Ovary (tissue), 9 donors: ENCODE data around the gene ANKDD1A. TPM values are rescaled to one million over a fixed set of nuclear protein-coding genes. Genes with fewer than 3 reads are reported as not detected.

Experiments used
- DNase-seq, 5 donors: peaks; one replicate each; pipeline ENCODE4 v3.0.0-alpha.2; 2019 to 2020
- H3K27ac ChIP-seq, 2 donors: fragments of 200-600 bp; one replicate each; pipeline versions ENCODE4 v1.5.1 to v1.8.0; 2019 to 2022
- H3K27me3 ChIP-seq: fragments of 200-600 bp; one replicate; pipeline ENCODE4 v1.8.0; 2022
- H3K36me3 ChIP-seq: fragments of 200-600 bp; sonication (generic); one replicate; pipeline ENCODE4 v1.5.1; 2019
- H3K4me1 ChIP-seq: one replicate; pipeline ENCODE4 v1.8.1; 2013; ENCODE audit warnings: mild to moderate bottlenecking, moderate library complexity; ENCODE audit not compliant: insufficient read depth
- H3K4me3 ChIP-seq: fragments of 200-600 bp; sonication (generic); one replicate; pipeline ENCODE4 v1.5.1; 2017
- H3K9me3 ChIP-seq, 2 donors: fragments of 200-600 bp in 1 of 2; sonication (generic) in 1 of 2; one replicate each; pipeline versions ENCODE4 v1.5.1 to v1.8.1; 2013 to 2019; ENCODE audit warnings: mild to moderate bottlenecking in 1 of 2, moderate library complexity in 1 of 2
- CTCF ChIP-seq, 3 donors: fragments of 450-650 bp in 2 of 3; fragments of 200-600 bp in 1 of 3; IDR thresholded peaks; one replicate each; pipeline versions ENCODE4 v1.5.1 to v1.8.0; 2016 to 2022; ENCODE audit warnings: antibody characterized with exemption in 3 of 3, mild to moderate bottlenecking in 1 of 3
- EP300 ChIP-seq: sonication (generic); formaldehyde crosslinking; IDR thresholded peaks from one replicate; pipeline ENCODE4 v1.6.1; 2017; ENCODE audit warnings: antibody characterized with exemption
- POLR2A ChIP-seq: fragments of 450-650 bp; IDR thresholded peaks from one replicate; pipeline ENCODE4 v1.6.1; 2017; ENCODE audit warnings: antibody characterized with exemption, mild to moderate bottlenecking, moderate library complexity
- WGBS, 3 donors: extraction: QIAGEN DNeasy Blood & Tissue Kit in 1 of 3; methylation state at CpG; one replicate each; pipeline versions ENCODE4 v1.1.5 to v1.1.7; 2013 to 2017; 5-methylcytosine and 5-hydroxymethylcytosine counted together
- intact Hi-C, 4 donors: fragments of 100-400 bp; cut with DNase I; formaldehyde crosslinking; loops; one replicate each; pipeline versions ENCODE4 v1.11.0 to v1.15.1; 2022 to 2023
- polyA plus RNA-seq, 2 donors: library from polyadenylated mRNA; stranded (reverse); fragments of 200-250 nt in 1 of 2; fragments of 350-450 nt in 1 of 2; fragmentation: Illumina TruSeq in 1 of 2; extraction: RNeasy Lipid Tissue Mini Kit (QIAGEN cat#74804) in 1 of 2; gene quantifications; one replicate each; pipeline ENCODE4 v1.2.3, GENCODE V29; 2013 to 2014
- total RNA-seq, 7 donors: library from RNA; depleted of rRNA in 2 of 7; stranded (reverse); fragments of >200 nt in 2 of 7; fragmentation: NEBNext Ultra II Directional in 3 of 7; extraction: Animal tissue kit (Norgen Biotek cat#: 25700) in 3 of 7; gene quantifications; one replicate each; pipeline versions ENCODE4 v1.1.0 to v1.2.4, GENCODE V29; 2016 to 2023
- donor health status: DM: no; HTN: no; CAD: no; lungs with moderate emphysema.
- donor health status: DM: no; HTN: no; CAD: no.
- donor health status: Bipolar disorder and iron deficiency.
- donor health status: DM: yes; HTN: yes; CAD: no.
- donor health status: DM: no; HTN: no; CAD: no.
- donor health status: DM: yes; HTN: yes; CAD: no.

Gene ANKDD1A
- total and polyA plus RNA-seq, 9 donors: 5.7 to 29.4 (median 10.2) TPM

GRCh38 chr15:64928626-64929220 lies 17.0 kb downstream of the ANKDD1A start:
- H3K9me3 ChIP-seq: no peaks in the 10 kb centered on the region
- 82 to 86% (median 84%) methylated on average over 10 of the region's 10 CpGs for WGBS, 3 donors
- H3K4me3 ChIP-seq: no peak overlapping the region
- no peaks in the 10 kb centered on the region for H3K36me3 ChIP-seq
- intact Hi-C loops: no loop called here
- peak in 2 of 5 donors; percentile 7 to 11 for DNase-seq
- no peaks in the 10 kb centered on the region for H3K27me3 ChIP-seq
- no peak overlapping the region for H3K27ac ChIP-seq
- H3K4me1 ChIP-seq: peaks cover 7% of the 10 kb centered on the region
- TF ChIP-seq EP300 (no peak), POLR2A (no peak), CTCF (IDR thresholded peaks at IDR 0.05) (no peak)

DNA sequence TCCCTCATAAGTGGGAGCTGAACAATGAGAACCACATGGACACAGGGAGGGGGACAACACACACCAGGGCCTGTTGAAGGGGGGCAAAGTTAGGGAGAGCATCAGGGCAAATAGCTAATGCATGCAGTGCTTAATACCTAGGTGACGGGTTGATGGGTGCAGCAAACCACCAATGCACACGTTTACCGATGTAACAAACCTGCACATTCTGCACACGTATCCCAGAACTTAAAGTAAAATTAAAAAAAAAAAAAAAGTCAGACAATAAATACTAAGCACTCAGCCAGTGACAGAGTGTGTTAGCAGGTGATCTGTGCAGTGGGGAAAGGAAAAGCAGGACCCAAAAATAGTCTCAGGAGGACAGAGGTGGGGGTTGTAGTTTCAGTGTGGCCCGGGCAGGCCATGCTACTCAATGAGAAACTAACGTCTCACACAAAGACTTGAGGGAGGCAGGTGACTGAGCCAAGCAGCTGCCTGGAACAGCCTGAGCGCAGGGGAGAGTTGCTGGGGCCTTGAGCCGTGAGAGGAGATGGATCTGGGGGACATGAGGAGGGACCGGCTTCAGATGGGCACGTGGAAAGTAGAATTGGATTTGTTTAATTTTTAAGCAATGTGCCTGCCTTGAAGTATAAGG lies 18.4 kb downstream of the ANKDD1A start:
- Histone ChIP-seq H3K4me3 (no peak overlapping the region), H3K27ac (no peak overlapping the region), H3K36me3 (no peaks in the 10 kb centered on the region), H3K27me3 (no peaks in the 10 kb centered on the region), H3K4me1 (no peaks in the 10 kb centered on the region), H3K9me3 (no peaks in the 10 kb centered on the region)
- intact Hi-C loops: no loop called here
- WGBS, 3 donors: 91 to 93% (median 91%) methylated on average over 10 of the region's 10 CpGs
- TF ChIP-seq POLR2A (no peak), EP300 (no peak), CTCF (IDR thresholded peaks at IDR 0.05) (no peak)
- DNase-seq: peak in 1 of 5 donors; percentile 12

DNA sequence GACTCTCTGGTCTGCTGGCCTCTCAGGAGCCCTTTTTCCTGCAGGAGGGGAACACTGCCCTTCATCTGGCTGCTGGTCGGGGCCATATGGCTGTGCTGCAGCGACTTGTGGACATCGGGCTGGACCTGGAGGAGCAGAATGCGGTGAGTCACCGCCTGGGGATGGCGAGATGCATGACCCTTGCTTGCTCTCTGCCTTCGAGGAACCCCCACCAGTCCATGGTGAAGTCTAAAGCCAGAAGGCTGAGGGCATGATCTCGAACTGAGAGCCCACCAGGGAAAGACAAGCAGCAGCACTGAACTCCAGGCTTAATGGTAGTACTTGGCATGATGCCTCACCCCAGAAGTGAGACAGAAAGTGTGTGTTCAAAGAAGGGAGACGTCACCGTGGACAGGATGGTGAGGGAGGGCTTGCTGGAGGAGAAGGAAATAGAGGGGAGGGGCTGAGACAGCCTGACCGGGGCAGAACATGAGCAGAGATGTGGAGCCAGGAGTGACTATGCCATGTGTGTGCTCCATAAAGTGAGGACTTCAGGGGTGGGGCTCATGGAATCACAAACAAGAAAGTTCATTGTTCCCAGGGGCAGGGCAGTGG lies 19.2 kb downstream of the ANKDD1A start:
- Histone ChIP-seq H3K27ac (no peak overlapping the region), H3K27me3 (no peaks in the 10 kb centered on the region), H3K36me3 (no peaks in the 10 kb centered on the region), H3K9me3 (no peaks in the 10 kb centered on the region), H3K4me3 (no peak overlapping the region), H3K4me1 (no peaks in the 10 kb centered on the region)
- TF ChIP-seq CTCF (IDR thresholded peaks at IDR 0.05): no peak
- TF ChIP-seq EP300: no peak
- no peak for TF ChIP-seq POLR2A
- WGBS, 3 donors: 74 to 77% (median 76%) methylated on average over 11 of the region's 11 CpGs
- peak in 1 of 5 donors; percentile 11 for DNase-seq
- intact Hi-C loops: no loop called here

- H3K27ac ChIP-seq: no peak overlapping the region
- TF ChIP-seq EP300 (no peak), CTCF (IDR thresholded peaks at IDR 0.05) (no peak), POLR2A (no peak)
- H3K27me3 ChIP-seq: no peaks in the 10 kb centered on the region
- H3K4me1 ChIP-seq: no peaks in the 10 kb centered on the region
- no peak overlapping the region for H3K4me3 ChIP-seq
- no peaks in the 10 kb centered on the region for H3K9me3 ChIP-seq
- WGBS, 3 donors: 89 to 93% (median 92%) methylated on average over 8 of the region's 8 CpGs
- no peaks in the 10 kb centered on the region for H3K36me3 ChIP-seq
- DNase-seq: peak in 2 of 5 donors; percentile 9
- intact Hi-C loops: no loop called here
Observed at GRCh38 chr15:64931381-64931780, 19.7 kb downstream of the ANKDD1A start.
